Kidney tubule cell (primary cell): ENCODE measurements around the gene S1PR2.
A peak's percentile ranks its signal among the peaks of the same experiment; 100 is the strongest.

Experiments
- DNase-seq: peaks from one replicate; pipeline ENCODE4 v3.0.0-alpha.2; 2018; ENCODE audit warnings: low spot score

The S1PR2 gene, protein sequence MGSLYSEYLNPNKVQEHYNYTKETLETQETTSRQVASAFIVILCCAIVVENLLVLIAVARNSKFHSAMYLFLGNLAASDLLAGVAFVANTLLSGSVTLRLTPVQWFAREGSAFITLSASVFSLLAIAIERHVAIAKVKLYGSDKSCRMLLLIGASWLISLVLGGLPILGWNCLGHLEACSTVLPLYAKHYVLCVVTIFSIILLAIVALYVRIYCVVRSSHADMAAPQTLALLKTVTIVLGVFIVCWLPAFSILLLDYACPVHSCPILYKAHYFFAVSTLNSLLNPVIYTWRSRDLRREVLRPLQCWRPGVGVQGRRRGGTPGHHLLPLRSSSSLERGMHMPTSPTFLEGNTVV

DNA sequence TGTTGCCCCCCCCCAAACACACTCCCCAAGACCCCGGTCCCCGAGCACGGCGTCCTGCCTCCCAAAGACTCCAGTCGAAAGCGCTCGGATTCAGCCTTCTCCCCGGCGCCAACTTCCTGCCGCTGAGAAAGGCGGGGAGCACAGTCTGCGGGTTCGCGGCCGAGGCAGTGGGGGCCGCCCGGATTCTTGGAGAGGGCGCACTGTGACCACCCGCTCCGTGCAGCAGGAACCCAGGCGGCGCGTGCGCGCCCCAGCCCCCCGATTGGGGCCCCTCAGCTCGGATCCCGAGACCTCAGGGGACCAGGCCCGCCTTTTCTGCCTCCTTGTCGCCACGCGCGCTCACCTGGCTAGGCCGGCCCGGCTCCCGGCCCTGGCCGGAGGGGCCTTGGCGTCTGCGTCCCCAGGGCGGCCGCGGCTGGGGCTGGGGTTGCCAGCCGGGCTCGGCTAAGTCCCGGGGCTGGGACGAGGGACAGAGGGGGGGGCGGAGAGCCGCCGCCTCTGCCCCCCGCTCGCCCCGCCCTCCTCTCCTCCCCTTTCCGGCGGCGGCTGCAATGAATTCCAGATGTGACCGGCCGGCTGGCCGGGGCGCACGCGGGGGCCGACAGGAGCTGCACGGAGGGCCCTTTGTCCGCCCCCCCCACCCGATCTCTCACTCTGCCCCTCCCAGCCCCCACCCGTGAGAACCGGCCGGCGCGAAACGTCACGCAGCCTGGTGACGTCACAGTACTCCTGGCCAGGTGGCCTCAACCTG lies at the start of gene S1PR2:
TSS of gene S1PR2 (minus strand) at position 471 of the 751 bp plus-strand sequence. CDS start 6,426 bp downstream, outside the sequence.
- peak; percentile 64 for DNase-seq

DNA sequence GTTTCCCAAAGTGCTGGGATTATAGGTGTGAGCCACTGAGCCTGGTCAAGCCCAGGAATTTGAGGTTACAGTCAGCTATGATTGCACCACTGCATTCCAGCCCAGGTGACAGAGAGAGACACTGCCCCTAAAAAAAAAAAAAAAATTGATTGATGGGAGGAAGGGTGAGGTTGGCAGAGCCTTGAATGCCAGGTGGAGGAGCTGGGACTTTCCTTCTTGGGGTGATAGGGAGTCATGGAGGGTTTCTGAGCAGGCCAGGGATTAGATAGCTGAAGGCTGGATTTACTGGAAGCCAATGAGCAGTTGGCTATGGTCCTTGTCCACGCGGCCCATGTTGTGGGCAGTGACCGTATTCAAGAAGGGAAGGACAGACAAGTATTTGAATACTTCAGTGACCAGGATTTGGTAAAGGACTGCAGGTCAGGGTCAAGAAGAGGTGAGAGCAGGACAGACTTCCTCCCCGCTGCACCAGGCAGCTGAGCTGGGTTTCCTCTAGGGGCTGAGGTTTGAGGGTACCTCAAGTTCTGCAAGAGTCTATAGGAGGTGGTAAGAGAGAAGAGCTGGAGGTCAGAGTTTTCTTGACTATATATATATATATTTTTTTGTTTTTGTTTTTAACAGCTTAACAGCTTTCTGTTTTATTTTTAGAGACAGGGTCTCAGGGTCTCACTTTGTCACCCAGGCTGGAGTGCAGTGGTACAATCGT lies 48.8 kb upstream of the S1PR2 start:
- DNase-seq = no peak

DNA sequence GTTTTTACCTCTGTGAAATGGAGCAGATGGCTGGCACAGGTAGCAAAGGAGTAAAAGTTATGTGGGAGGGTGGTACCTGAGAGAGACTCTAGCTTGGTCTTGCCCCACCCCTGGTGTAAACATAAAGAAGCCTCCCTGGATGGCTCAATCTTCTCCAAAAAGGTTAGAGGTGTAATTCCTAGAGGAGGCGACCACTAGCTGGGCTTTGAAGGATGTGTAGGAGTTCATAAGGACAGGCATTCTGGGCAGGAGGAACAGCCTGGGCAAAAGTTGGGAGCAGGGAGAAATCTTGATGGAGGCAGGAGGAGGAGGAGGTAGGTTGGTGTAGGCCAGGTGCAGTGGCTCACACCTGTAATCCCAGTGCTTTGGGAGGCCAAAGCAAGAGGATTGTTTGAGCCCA lies 47.8 kb upstream of the S1PR2 start:
- DNase-seq = no peak

DNA sequence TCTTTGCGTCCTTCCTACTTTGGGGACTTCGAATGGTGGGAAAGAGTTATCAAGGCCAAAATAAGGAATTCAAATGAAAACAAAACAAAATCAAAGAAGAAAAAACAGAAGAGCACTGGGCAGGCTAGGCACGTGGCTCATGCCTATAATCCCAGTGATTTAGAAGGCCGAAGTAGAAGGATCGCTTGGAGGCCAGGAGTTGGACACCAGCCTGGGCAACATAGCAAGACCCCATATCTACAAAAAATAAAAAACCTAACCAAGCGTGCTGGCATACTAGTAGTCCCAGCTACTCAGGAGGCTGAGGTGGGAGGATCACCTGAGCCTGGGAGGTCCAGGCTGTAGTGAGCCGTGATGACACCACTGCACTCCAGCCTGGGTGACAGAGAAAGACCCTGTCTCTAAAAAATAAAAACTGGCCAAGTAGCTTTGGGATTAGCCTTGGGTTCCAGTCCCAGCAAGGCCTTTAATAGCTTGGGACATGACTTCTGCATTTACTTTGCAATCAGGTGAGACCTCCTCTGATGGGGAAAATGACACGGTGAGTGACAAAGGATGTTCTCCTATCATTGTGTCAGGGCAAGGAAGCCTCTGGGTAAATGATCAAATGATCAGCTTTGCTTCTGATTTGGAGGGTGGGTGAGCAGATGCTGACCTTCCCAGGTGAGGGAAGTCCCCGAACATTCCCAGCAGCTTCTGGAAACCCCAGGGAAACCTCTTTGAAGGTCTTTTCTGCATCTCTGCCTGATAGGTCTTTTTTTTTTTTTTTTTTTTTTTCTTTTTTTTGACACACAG lies 46.9 kb upstream of the S1PR2 start:
- DNase-seq = no peak

DNA sequence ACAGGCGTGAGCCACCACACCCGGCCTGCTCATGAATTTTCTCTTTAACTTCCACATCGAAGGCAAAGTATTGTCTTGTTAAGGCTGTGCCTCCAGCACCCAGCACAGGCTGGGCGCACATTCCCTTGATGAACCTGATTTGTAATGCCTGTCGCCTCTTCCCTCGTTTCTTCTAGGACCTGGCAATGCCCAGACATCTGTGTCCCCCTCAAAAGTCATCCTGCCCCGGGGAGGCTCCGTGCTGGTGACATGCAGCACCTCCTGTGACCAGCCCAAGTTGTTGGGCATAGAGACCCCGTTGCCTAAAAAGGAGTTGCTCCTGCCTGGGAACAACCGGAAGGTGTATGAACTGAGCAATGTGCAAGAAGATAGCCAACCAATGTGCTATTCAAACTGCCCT lies 43.5 kb upstream of the S1PR2 start:
- no peak for DNase-seq

DNA sequence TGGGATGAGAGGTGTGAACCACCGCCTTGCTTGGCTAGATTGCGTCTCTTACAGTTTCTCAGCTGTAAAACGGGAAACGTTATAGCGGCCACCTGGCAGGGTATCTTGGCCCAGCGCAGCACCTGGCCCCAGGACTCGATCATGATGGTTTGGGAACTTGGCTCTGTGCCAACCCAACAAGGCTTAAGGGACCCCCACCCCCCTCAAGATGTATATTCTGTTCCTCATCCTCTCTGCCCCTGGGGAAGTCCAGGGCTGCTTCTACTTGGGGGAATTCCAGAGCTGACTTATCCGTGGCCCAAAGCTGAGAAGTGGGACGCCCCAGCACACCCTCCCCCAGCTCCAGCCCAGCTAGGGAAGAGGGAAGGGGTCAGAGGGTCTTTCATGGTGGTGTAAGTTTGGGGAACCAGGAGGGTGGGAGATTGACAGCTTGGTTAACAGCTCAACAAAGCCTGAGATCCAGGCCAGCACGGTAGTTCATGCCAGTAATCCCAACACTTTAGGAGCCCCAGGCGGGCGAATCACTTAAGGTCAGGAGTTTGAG lies 40.5 kb upstream of the S1PR2 start:
- DNase-seq = peak; percentile 62

DNA sequence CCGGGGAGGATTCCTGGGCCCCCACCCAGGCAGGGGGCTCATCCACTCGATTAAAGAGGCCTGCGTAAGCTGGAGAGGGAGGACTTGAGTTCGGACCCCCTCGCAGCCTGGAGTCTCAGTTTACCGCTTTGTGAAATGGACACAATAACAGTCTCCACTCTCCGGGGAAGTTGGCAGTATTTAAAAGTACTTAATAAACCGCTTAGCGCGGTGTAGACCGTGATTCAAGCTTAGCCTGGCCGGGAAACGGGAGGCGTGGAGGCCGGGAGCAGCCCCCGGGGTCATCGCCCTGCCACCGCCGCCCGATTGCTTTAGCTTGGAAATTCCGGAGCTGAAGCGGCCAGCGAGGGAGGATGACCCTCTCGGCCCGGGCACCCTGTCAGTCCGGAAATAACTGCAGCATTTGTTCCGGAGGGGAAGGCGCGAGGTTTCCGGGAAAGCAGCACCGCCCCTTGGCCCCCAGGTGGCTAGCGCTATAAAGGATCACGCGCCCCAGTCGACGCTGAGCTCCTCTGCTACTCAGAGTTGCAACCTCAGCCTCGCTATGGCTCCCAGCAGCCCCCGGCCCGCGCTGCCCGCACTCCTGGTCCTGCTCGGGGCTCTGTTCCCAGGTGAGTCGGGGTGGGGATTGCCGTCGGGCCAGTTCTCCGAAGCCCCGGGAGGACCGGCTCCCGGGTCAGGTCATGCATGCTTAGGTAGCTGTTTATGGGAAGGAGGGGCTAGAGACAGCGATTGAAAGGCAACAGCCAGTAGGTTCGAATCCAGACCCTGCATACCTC lies 39.7 kb upstream of the S1PR2 start, which contains the start of gene ICAM1:
TSS of gene ICAM1 (plus strand) at position 505 of the 779 bp plus-strand sequence. CDS start at position 545, 40 bp downstream.
- DNase-seq = peak; percentile 94

DNA sequence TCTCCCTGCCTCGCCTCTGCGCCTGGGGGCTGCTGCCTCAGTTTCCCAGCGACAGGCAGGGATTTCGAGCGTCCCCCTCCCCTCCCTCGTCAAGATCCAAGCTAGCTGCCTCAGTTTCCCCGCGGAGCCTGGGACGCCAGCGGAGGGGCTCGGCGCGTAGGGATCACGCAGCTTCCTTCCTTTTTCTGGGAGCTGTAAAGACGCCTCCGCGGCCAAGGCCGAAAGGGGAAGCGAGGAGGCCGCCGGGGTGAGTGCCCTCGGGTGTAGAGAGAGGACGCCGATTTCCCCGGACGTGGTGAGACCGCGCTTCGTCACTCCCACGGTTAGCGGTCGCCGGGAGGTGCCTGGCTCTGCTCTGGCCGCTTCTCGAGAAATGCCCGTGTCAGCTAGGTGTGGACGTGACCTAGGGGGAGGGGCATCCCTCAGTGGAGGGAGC lies 39.1 kb upstream of the S1PR2 start:
- peak; percentile 80 for DNase-seq

DNA sequence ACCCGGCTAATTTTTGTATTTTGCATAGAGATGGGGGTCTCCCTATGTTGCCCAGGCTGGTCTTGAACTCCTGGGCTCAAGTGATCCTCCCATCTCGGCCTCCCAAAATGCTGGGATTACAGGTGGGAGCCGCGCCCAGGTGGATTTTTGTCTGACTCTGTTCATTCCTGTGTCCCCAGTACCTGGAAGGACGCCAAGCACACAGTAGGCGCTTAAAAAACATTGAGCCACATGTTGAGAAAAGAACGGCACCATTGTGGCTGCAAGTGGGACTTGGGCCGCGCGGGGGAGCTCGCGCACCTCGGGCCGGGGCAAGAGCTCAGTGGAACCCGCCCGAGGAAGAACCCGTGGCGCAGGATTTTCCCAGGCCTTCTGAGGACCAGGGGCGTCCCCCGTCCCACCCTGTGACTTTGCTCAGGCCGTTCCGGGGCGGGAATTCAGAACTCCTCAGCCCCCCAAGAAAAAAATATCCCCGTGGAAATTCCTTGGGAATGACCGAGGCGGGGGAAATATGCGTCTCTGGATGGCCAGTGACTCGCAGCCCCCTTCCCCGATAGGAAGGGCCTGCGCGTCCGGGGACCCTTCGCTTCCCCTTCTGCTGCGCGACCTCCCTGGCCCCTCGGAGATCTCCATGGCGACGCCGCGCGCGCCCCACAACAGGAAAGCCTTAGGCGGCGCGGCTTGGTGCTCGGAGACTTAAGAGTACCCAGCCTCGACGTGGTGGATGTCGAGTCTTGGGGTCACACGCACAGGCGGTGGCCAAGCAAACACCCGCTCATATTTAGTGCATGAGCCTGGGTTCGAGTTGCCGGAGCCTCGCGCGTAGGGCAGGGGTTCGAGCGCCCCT lies 38.4 kb upstream of the S1PR2 start:
- DNase-seq = peak; percentile 80

DNA sequence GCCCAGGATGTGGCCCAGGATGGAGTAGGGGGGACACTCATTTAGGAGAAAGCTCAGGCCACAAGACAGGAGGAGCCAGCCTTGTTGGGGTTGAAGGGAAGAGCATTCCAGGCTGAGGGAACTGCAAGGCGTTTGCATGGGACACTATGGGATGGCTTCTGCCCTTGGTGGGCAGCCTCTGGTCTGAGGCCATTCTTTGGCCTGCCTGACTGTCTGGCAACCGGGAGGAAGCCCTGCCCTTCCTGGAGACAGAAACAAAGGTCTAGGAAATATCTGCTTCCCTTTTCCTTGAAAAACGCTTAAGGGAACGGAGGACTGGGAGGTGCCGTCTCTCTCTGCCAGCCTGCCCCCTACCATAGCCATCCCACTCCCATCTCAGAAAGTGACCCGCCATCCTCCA lies 36.9 kb upstream of the S1PR2 start:
- no peak for DNase-seq

DNA sequence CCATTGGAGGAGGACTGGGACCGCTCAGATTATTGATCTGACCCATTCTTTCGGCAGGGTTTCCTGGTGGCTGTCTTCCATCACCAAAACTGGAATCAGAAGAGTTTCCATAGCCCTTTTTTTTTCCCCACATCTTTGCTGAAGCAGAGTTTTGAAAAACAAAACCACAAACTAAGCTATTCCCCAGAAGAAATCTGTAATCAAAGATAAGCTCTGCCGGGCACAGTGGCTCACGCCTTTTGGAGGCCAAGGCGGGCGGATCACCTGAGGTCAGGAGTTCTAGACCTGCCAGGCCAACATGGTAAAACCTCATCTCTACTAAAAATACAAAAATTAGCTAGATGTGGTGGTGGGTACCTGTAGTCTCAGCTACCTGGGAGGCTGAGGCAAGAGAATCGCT lies 35.6 kb upstream of the S1PR2 start:
- DNase-seq = no peak

DNA sequence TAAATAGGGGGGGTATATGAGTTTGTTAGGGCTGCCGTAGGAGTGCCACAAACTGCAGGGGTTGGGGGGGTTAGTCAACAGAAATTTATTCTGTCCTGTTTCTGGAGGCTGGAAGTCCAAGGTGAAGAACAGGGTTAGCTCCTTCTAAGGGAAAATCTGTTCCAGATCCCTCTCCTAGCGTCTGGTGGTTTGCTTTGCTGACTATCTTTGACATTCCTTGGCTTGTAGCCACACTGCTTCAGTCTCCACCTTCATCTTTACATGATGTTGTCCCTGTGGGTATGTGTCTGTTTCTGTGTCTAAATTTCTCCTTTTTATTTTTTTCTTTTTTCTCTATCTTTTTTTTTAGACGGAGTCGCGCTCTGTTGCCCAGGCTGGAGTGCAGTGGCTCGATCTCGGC lies 31.6 kb upstream of the S1PR2 start:
- DNase-seq = peak; percentile 41

DNA sequence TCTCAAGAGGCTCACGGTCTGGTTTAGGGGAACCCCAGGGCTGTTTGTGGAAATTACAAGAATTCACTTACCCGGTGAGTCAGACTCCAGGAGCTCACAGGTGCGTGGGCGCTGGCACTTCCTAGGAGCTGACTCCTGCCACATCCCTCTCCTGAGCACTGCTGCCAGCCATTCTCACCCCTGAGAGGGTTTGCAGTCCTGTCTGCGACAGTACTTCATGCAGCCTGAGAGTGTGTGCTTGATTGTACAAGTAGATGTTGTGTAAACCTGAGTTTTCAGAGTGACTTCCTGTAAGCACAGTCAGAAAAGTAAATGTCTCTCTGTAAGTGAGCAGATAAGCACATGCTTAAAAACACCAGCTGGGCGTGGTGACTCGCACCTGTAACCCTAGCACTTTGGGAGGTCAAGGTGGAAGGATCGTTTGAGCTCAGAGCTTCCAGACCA lies 29.0 kb upstream of the S1PR2 start:
- peak; percentile 91 for DNase-seq

DNA sequence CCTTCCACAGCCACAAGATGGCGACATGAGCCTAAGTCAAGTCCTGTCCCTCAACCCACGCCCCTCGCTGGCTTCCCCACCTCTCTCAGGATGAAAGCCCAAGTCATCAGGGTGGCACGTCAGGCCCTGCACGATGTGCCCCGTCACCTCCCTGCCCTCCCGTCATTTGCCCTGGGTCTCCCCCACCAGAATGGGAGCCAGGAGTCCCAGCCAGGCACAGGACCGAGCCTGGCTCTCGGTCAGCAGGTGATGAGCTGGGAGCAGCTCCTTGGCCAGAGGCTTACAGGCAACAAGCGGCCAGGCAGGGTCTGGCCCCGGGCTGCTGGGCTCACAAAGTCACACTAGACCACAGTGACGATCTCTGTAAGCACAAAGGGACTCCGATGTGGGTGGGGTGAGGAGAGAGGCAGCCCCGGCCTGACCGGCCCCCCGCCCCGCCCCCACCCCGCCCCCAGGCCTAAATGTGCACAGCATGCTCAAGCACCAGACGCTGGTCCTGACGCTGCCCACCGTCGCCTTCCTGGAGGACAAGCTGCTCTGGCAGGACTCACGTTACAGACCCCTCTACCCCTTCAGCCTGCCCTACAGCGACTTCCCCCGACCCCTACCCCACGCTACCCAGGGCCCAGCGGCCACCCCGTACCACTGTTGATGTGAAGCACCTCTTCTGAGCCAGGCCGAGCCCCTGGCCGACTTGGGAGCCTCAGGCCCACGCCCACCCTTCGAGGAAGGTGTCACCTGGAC lies 28.2 kb upstream of the S1PR2 start:
- peak; percentile 90 for DNase-seq

DNA sequence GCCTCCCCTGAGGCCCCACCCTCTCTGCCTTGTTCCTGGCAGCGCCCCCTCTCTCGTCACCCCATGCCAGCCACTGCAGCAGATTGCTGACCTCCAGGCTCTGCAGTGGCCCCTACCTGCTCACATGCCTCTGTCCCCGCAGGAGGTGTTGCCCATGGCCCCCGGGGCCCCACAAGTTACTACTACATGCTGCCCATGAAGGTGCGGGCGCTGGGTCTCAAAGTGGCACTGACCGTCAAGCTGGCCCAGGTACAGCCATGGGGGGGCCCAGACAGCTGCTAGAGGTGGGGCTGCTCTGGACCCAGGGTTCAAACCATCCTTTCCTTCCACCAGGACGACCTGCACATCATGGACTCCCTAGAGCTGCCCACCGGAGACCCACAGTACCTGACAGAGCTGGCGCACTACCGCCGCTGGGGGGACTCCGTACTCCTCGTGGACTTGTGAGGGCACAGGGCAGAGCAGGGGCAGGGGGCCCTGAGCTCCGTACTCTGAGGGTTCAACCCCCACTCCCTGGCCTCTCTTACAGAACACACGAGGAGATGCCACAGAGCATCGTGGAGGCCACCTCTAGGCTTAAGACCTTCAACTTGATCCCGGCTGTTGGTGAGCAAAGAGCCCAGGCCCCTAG lies 27.1 kb upstream of the S1PR2 start:
- no peak for DNase-seq

DNA sequence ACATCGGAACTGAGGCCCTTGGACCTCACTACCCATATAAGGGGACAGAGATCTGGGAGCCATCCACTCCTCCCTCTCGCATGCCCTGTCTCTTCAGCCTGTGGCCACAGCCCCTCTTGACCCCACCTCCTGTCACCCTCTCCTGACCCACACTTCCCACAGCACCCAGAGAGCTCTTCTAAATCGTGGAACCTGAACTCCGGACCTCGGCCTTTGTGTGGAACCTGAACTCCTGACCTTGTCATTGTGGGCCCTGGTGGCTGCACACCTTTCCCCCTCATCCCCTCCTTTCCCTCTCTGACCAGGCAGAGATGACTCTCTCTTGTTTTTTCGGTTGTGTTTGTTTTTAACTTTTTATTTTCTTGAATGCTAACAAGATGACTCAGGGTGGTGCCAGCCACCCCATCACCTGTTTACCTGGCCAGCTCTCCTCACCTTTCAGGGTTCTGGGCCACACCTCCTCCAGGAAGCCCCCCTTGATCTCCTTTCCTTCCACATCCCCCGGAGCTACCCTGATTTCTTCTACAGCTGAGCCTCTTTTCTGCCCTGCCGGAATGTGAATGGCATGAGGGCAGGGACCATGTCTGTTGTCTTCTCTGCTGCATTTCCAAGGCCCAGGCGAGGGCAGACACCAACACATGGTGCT lies 26.0 kb upstream of the S1PR2 start:
- no peak for DNase-seq

DNA sequence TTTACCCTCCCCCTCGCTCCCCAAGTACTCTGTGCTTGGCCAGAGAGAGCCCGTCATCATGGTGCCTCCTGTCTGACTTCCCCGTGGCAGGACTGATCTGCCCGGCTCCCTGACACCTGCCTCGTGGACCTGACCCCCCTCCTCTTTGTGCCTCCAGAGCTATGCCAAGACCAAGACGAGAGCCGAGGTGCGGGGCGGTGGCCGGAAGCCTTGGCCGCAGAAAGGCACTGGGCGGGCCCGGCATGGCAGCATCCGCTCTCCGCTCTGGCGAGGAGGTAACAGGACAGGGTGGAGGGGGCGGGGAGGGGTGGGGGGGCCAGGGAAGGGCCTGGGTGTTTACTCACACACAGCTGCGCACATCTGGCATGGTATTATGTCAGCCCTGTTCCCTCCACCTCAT lies 25.4 kb upstream of the S1PR2 start:
- DNase-seq = no peak

DNA sequence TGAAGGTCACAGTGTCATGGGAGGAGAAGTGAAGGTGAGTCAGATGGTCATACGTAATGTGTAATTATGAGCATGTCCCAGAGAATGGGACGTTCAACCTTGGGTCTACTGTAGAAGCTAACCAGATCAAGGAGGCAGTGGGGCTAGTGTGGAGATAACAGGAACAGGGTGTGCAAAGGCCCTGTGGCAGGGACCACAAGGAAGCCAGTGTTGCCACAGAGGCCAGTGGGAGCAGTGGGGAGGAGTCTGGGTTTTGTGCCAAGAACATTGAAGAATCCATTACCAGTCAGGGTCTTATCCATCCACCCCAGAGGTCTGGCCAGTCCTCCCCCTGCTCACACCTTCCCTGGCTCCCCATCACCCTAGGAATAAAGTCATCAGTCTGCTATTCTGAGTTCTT lies 24.2 kb upstream of the S1PR2 start:
- no peak for DNase-seq
